H1 (cell line): ENCODE measurements around the gene ANKRD40CL. TPM values are rescaled to one million over a fixed set of nuclear protein-coding genes. Genes with fewer than 3 reads are reported as not detected.
A peak's percentile ranks its signal among the peaks of the same experiment; 100 is the strongest.

ENCODE experiments used
- CTCF ChIA-PET: fragments of 300-600 bp; sonication (Branson Sonifier 250); formaldehyde crosslinking; loops from one replicate; lab custom pipeline; 2021; ENCODE audit not compliant: partially characterized antibody; lab: Charles Lee
- POLR2A ChIA-PET: fragments of 300-600 bp; sonication (Branson Sonifier 250); formaldehyde crosslinking; loops from one replicate; lab custom pipeline; 2021; ENCODE audit warnings: inconsistent platforms; ENCODE audit not compliant: partially characterized antibody; lab: Charles Lee
- DNase-seq, 2 experiments: peaks; one replicate each; pipeline versions ENCODE4 v3.0.0 to v3.0.0-alpha.2; 2010 to 2022; ENCODE audit warnings: low spot score in 2 of 2, low read depth in 1 of 2, mixed read lengths in 1 of 2
- FAIRE-seq: peaks from 2 replicates; lab custom pipeline; 2011; peaks lifted over from hg19 to GRCh38; lab: Jason Lieb, UNC
- H2AFZ ChIP-seq: 2 replicates; pipeline ENCODE4 v1.8.1; 2012; ENCODE audit warnings: low read length, inconsistent platforms
- H2AK5ac ChIP-seq: 2 replicates; pipeline ENCODE4 v1.6.1; 2013; ENCODE audit warnings: low read depth, low read length
- H2BK120ac ChIP-seq: replicated peaks from 2 replicates; pipeline ENCODE3; 2013; ENCODE audit warnings: low read depth, low read length, inconsistent platforms
- H2BK12ac ChIP-seq: 2 replicates; pipeline ENCODE4 v1.6.1; 2013; ENCODE audit warnings: low read depth, low read length
- H2BK15ac ChIP-seq: 2 replicates; pipeline ENCODE4 v1.6.1; 2013; ENCODE audit warnings: low read length
- H2BK20ac ChIP-seq: 2 replicates; pipeline ENCODE4 v1.6.1; 2013; ENCODE audit warnings: low read length
- H2BK5ac ChIP-seq: 2 replicates; pipeline ENCODE4 v1.6.1; 2013; ENCODE audit warnings: low read depth, low read length
- H3K14ac ChIP-seq: 2 replicates; pipeline ENCODE4 v1.6.1; 2013; ENCODE audit warnings: inconsistent platforms; ENCODE audit not compliant: insufficient read length
- H3K18ac ChIP-seq: 2 replicates; pipeline ENCODE4 v1.6.1; 2013; ENCODE audit warnings: low read length; ENCODE audit errors: extremely low read depth
- H3K23ac ChIP-seq: 2 replicates; pipeline ENCODE4 v1.6.1; 2013; ENCODE audit warnings: inconsistent platforms; ENCODE audit not compliant: insufficient read length
- H3K23me2 ChIP-seq: 2 replicates; pipeline ENCODE4 v1.6.1; 2013; ENCODE audit warnings: low read depth, low read length
- H3K27ac ChIP-seq: 2 replicates; pipeline ENCODE4 v1.6.1; 2011; ENCODE audit warnings: low read depth, low read length, inconsistent platforms
- H3K27me3 ChIP-seq, 4 experiments: replicated peaks in 1 of 4; 1 replicate in 1 of 4; 2 replicates in 3 of 4; pipeline versions ENCODE4 v1.6.1 to v1.8.1; 2011 to 2013; ENCODE audit warnings: low read length in 3 of 4, mild to moderate bottlenecking in 3 of 4, inconsistent platforms in 2 of 4, mixed read lengths in 2 of 4, moderate library complexity in 1 of 4; ENCODE audit not compliant: control insufficient read depth in 3 of 4, insufficient read depth in 3 of 4; ENCODE audit errors: extremely low read depth in 1 of 4
- H3K36me3 ChIP-seq, 4 experiments: 2 replicates each; pipeline versions ENCODE4 v1.6.1 to v1.8.1; 2011 to 2013; ENCODE audit warnings: mild to moderate bottlenecking in 4 of 4, low read length in 3 of 4, moderate library complexity in 2 of 4, control low read depth in 1 of 4, inconsistent platforms in 1 of 4; ENCODE audit not compliant: insufficient read depth in 4 of 4, control insufficient read depth in 2 of 4
- H3K4ac ChIP-seq: replicated peaks from 2 replicates; pipeline ENCODE3; 2013; ENCODE audit warnings: low read length, low read depth, mixed read lengths, inconsistent platforms; ENCODE audit not compliant: insufficient read length
- H3K4me1 ChIP-seq, 4 experiments: replicated peaks in 1 of 4; 1 replicate in 1 of 4; 2 replicates in 3 of 4; pipeline versions ENCODE4 v1.6.1 to v1.8.1; 2011 to 2013; ENCODE audit warnings: low read length in 3 of 4, inconsistent platforms in 2 of 4, mixed read lengths in 1 of 4; ENCODE audit not compliant: insufficient read depth in 4 of 4, control insufficient read depth in 3 of 4
- H3K4me2 ChIP-seq, 2 experiments: 2 replicates each; pipeline versions ENCODE4 v1.6.1 to v1.8.1; 2011 to 2013; ENCODE audit warnings: low read depth in 2 of 2, low read length in 2 of 2, control low read depth in 1 of 2, inconsistent platforms in 1 of 2, mild to moderate bottlenecking in 1 of 2; ENCODE audit not compliant: insufficient read depth in 1 of 2
- H3K4me3 ChIP-seq, 4 experiments: fragments of 200-600, 300-600 bp in 1 of 4; sonication (generic), shearing (Covaris generic), sonication (Bioruptor Twin) in 1 of 4; 2 replicates each; pipeline versions ENCODE4 v1.5.1 to v1.8.1; 2011 to 2016; ENCODE audit warnings: low read length in 4 of 4, low read depth in 3 of 4, control low read depth in 2 of 4, inconsistent platforms in 2 of 4, mild to moderate bottlenecking in 2 of 4, mixed read lengths in 1 of 4, moderate library complexity in 1 of 4; ENCODE audit not compliant: insufficient read depth in 2 of 4; ENCODE audit errors: extremely low read depth in 1 of 4
- H3K56ac ChIP-seq: replicated peaks from 2 replicates; pipeline ENCODE3; 2013; ENCODE audit warnings: low read depth, mild to moderate bottlenecking, mixed read lengths, low read length, inconsistent platforms; ENCODE audit not compliant: insufficient read length
- H3K79me1 ChIP-seq: 2 replicates; pipeline ENCODE4 v1.6.1; 2013; ENCODE audit warnings: low read depth, low read length, control low read depth
- H3K79me2 ChIP-seq, 2 experiments: 2 replicates each; pipeline versions ENCODE4 v1.6.1 to v1.8.1; 2012 to 2013; ENCODE audit warnings: low read length in 2 of 2, mild to moderate bottlenecking in 2 of 2, inconsistent platforms in 1 of 2; ENCODE audit not compliant: insufficient read depth in 2 of 2, control insufficient read depth in 1 of 2
- H3K9ac ChIP-seq, 4 experiments: replicated peaks in 1 of 4; 1 replicate in 1 of 4; 2 replicates in 3 of 4; pipeline versions ENCODE4 v1.6.1 to v1.8.1; 2011 to 2013; ENCODE audit warnings: low read depth in 3 of 4, low read length in 3 of 4, control low read depth in 2 of 4, mild to moderate bottlenecking in 2 of 4, moderate library complexity in 2 of 4, inconsistent platforms in 1 of 4; ENCODE audit errors: extremely low read depth in 1 of 4
- H3K9me3 ChIP-seq, 2 experiments: 2 replicates each; pipeline versions ENCODE4 v1.6.1 to v1.8.1; 2012 to 2013; ENCODE audit warnings: mild to moderate bottlenecking in 2 of 2, moderate library complexity in 2 of 2, control low read depth in 1 of 2, inconsistent platforms in 1 of 2, low read depth in 1 of 2, low read length in 1 of 2, mixed read lengths in 1 of 2; ENCODE audit not compliant: insufficient read depth in 2 of 2
- H4K20me1 ChIP-seq, 2 experiments: replicated peaks in 1 of 2; 2 replicates each; pipeline versions ENCODE3 to v1.8.1; 2011 to 2013; ENCODE audit warnings: inconsistent platforms in 2 of 2, low read length in 2 of 2, mild to moderate bottlenecking in 1 of 2; ENCODE audit not compliant: insufficient read depth in 2 of 2, control insufficient read depth in 1 of 2
- H4K5ac ChIP-seq: 2 replicates; pipeline ENCODE4 v1.6.1; 2013; ENCODE audit warnings: low read length, low read depth, mixed read lengths, inconsistent platforms; ENCODE audit not compliant: insufficient read length
- H4K8ac ChIP-seq: 2 replicates; pipeline ENCODE4 v1.8.0; 2013; ENCODE audit warnings: mild to moderate bottlenecking, moderate library complexity, low read length, inconsistent platforms; ENCODE audit not compliant: insufficient read depth; ENCODE audit errors: extremely low read depth
- H4K91ac ChIP-seq: replicated peaks from 2 replicates; pipeline ENCODE3; 2013; ENCODE audit warnings: low read length, mixed read lengths, inconsistent platforms; ENCODE audit not compliant: insufficient read length
- CBX8 ChIP-seq: fragments of 300-800, 300-1000 bp; sonication (generic); IDR thresholded peaks from 2 replicates; pipeline ENCODE4 v1.7.1; 2016; ENCODE audit warnings: low read depth, low read length, borderline replicate concordance
- CEBPB ChIP-seq: IDR thresholded peaks from 2 replicates; pipeline ENCODE4 v1.6.1; 2012; ENCODE audit warnings: low read depth, low read length
- HDAC2 ChIP-seq, 2 experiments: fragments of 300-600 bp in 1 of 2; sonication (generic) in 1 of 2; IDR thresholded peaks; 2 replicates each; pipeline ENCODE4 v1.6.1; 2011 to 2012; ENCODE audit warnings: low read depth in 2 of 2, low read length in 2 of 2, mild to moderate bottlenecking in 2 of 2, moderate library complexity in 2 of 2, borderline replicate concordance in 1 of 2, inconsistent platforms in 1 of 2
- WGBS, 2 experiments: shearing (Covaris generic) in 1 of 2; methylation state at CpG; one replicate each; pipeline versions ENCODE4 v1.1.6 to v1.1.7; 2013 to 2015; ENCODE audit warnings: low lambda C conversion rate in 2 of 2, mixed read lengths in 2 of 2, inconsistent platforms in 1 of 2, low coverage in 1 of 2, missing lambda C conversion rate in 1 of 2; ENCODE audit not compliant: insufficient replicate concordance in 2 of 2, insufficient coverage in 1 of 2, insufficient read length in 1 of 2; ENCODE audit errors: extremely low coverage in 1 of 2, missing lambda C conversion rate in 1 of 2; 5-methylcytosine and 5-hydroxymethylcytosine counted together
- polyA plus RNA-seq, 7 experiments: library from polyadenylated mRNA; depleted of rRNA in 3 of 7; stranded (reverse) in 5 of 7; unstranded in 2 of 7; fragments of >200 nt in 5 of 7; fragments of 200-250 nt in 2 of 7; gene quantifications; 1 replicate in 5 of 7; 2 replicates in 1 of 7; 4 replicates in 1 of 7; pipeline versions ENCODE4 v1.2.1 to v1.2.3, GENCODE V29; 2011 to 2013; ENCODE audit warnings: missing spikeins in 2 of 7, mixed read lengths in 2 of 7
- total RNA-seq: library from RNA; stranded (reverse); fragmentation: NEBNext Ultra II Directional; extraction: Animal tissue kit (Norgen Biotek cat#: 25700); gene quantifications from 2 replicates; pipeline ENCODE4 v1.2.1, GENCODE V29; 2021

The ANKRD40CL gene
- total and polyA plus RNA-seq, 2 of the 8 experiments (the other 6 are each of a cell fraction or from before 2014, with no cell fraction given): not detected

GRCh38 chr17:50805486-50805885, 38.2 kb upstream of the ANKRD40CL start:
- H3K4me2 ChIP-seq: no peak overlapping the region
- H3K27ac ChIP-seq: no peak overlapping the region
- ChIA-PET POLR2A (interaction anchor here (0.6 to 2.1 kb wide), 2 partner anchors 60 to 75 kb away, joined by 3 to 8 read pairs; partner anchors contain the start of gene TOB1), CTCF (interaction anchor here (0.8 to 3.8 kb wide), 21 partner anchors 9 to 167 kb away, joined by 3 to 41 read pairs (median 5); partner anchors contain the start of gene WFIKKN2)
- FAIRE-seq (no peak), DNase-seq (no peak)
- H2AK5ac ChIP-seq: no peak overlapping the region
- H2BK120ac ChIP-seq: peak overlapping the region; percentile 68
- H2BK12ac ChIP-seq: no peak overlapping the region
- H3K9ac ChIP-seq: no peak overlapping the region
- H3K79me2 ChIP-seq: no peaks in the 10 kb centered on the region
- no peaks in the 10 kb centered on the region for H3K27me3 ChIP-seq
- no peaks in the 10 kb centered on the region for H3K9me3 ChIP-seq
- H3K23ac ChIP-seq: no peak overlapping the region
- H2AFZ ChIP-seq: no peak overlapping the region
- no peak overlapping the region for H3K4me3 ChIP-seq
- H2BK20ac ChIP-seq: 0 out of 2 replicates have a peak overlapping the region, but pooled peaks have one; percentile 72
- H4K5ac ChIP-seq: no peak overlapping the region
- peak overlapping the region; percentile 48 for H3K4ac ChIP-seq
- H4K20me1 ChIP-seq: no peaks in the 10 kb centered on the region
- peak overlapping the region; percentile 49 for H4K91ac ChIP-seq
- peak overlapping the region; percentile 56; the same call in 1 of the 2 replicates for H2BK5ac ChIP-seq
- H4K8ac ChIP-seq: no peak overlapping the region
- H3K4me1 ChIP-seq: no peaks in the 10 kb centered on the region
- H3K79me1 ChIP-seq: no peaks in the 10 kb centered on the region
- peak overlapping the region; percentile 63 for H3K14ac ChIP-seq
- WGBS, 2 experiments: 87% methylated on average over 6 of the region's 6 CpGs; no CpG with 5 or more reads in 1 of the 2 experiments
- H3K56ac ChIP-seq: no peak overlapping the region
- no peak overlapping the region for H2BK15ac ChIP-seq
- no peaks in the 10 kb centered on the region for H3K36me3 ChIP-seq
- H3K23me2 ChIP-seq: no peaks in the 10 kb centered on the region
- H3K18ac ChIP-seq: no peak overlapping the region
- TF ChIP-seq CBX8: no peak
- no peak for TF ChIP-seq CEBPB
- TF ChIP-seq HDAC2 (IDR thresholded peaks at IDR 0.05; ENCODE audit: borderline replicate concordance in 1 of 2, low read depth in 2 of 2, low read length in 2 of 2): no peak
